COLO668 (cell line): ENCODE data around the gene POLA1.

Experiments used
- DNase-seq: peaks from one replicate; lab custom pipeline; 2025; ENCODE audit not compliant: unreplicated experiment; lab: John Stamatoyannopoulos, UW

The POLA1 gene

GRCh38 chrX:24684048-24684447, 9.7 kb upstream of the POLA1 start:
- DNase-seq, result no peak

DNA sequence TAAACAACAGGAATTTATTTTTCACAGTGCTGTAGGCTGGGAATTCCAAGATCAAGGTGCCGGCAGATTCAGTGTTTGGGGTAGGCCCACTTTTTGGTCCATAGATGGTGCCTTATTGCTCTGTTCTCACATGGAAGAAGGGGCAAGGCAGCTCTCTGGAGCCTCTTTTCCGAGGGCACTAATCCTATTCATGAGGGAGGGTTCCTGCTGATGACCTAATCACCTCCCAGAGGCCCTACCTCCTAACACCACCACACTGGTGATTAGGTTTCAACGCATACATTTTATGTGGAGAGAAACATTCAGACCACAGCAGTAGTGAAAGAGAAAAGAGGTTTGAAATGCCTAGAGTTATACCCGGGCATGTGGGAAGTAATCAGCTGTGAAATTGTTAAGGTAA, 1.4 kb upstream of the POLA1 start:
- no peak for DNase-seq

- no peak for DNase-seq
These were observed 1.1 kb downstream of the POLA1 start for GRCh38 chrX:24694825-24695224.

GRCh38 chrX:24696294-24696693, 2.6 kb downstream of the POLA1 start:
- no peak for DNase-seq

- DNase-seq, result no peak
These were observed 8.9 kb downstream of the POLA1 start for GRCh38 chrX:24702362-24703184.

GRCh38 chrX:24703185-24703494, 9.4 kb downstream of the POLA1 start:
- no peak for DNase-seq

GRCh38 chrX:24718771-24719170, 25.1 kb downstream of the POLA1 start:
- DNase-seq, result no peak

DNA sequence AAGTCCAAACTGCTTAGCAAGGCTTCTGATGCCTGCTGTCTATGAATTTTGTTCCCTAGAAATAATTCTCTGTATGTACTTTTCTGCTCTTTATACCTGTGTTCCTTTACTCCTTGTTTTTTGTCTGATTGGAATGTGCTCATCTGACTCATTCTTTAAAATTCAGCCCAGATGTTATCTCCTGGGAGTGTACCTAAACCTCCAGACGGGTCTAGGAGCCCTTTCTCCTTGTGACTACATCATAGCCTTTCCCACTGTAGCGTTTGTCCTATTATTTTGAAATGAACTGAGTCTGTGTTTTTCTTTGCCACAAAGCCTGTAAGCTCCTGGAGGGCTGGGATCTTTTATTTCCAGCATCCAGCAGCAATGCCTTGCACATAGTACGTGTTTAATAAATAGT, 26.3 kb downstream of the POLA1 start:
- DNase-seq, result no peak

DNA sequence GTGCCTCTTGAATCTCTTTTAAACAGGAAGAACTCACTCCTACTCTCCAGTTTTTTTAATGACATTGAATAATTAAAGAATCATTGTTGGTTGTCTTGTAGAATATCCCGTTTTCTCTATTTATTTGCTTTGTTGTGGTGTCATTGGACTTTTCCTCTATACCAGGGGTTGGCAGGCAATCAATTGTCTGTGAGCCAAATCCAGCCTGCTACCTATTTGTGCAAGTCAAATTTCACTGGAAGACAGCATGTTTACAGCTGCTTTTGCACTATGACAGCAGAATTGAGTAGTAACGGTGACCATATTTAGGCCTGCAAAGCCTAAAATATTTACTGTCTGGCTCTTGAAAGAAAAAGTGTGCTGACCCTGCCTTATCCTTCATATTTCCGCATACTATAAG, 34.8 kb downstream of the POLA1 start:
- DNase-seq, result no peak

- no peak for DNase-seq
These were observed 39.2 kb downstream of the POLA1 start for GRCh38 chrX:24732766-24733500.

DNA sequence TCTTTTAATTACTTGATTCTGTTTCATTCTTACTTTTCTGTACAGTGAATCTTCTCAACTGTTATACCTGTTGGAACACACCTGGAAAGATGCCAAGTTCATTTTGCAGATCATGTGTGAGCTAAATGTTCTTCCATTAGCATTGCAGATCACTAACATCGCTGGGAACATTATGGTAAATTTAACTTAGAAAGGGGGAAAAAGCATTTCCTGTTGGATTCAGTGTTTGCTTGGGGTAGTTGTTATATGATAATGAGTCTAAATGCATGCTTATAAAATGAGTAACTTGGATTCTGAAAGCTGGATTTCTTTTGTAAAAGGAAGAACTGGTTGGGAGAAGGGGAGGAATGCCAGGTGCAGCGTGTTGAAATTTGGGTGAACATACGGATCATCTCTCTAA, 47.6 kb downstream of the POLA1 start:
- no peak for DNase-seq

DNA sequence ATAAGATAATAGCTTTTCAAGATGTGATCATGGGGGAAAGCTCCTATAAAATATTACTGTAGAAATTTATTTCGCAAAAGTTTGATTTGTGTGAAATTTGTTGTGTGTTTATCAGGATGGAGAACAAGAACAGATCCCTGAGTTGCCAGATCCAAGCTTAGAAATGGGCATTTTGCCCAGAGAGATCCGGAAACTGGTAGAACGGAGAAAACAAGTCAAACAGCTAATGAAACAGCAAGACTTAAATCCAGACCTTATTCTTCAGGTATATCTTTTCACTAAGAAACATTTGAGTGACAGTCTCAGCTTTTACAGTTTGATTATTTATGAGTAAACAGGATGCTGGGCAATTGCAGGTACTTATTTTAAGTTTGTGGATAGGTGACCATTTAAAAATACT, 54.5 kb downstream of the POLA1 start:
- DNase-seq, result no peak

DNA sequence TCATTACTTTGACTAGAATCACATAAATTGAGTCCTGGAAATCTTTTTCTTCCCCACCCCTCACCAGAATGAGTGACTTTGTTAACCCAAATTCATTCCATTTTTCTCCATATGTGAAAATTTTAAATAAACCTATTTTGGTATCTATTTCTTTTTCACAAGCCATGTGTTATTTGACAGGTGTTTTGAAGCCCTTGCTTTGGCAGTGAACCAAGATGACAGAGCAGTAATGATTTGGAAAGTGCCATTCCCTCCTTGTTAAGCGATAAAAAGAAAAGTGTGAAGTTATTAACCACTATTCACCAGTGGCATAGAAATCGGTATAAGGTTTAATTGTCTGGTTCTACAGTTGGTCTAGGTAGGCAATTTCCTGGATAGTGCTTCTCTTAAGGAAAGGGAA, 66.1 kb downstream of the POLA1 start:
- no peak for DNase-seq

- no peak for DNase-seq
These were observed 66.8 kb downstream of the POLA1 start for GRCh38 chrX:24760363-24761000.

GRCh38 chrX:24761306-24761705, 67.6 kb downstream of the POLA1 start:
- DNase-seq, result no peak

DNA sequence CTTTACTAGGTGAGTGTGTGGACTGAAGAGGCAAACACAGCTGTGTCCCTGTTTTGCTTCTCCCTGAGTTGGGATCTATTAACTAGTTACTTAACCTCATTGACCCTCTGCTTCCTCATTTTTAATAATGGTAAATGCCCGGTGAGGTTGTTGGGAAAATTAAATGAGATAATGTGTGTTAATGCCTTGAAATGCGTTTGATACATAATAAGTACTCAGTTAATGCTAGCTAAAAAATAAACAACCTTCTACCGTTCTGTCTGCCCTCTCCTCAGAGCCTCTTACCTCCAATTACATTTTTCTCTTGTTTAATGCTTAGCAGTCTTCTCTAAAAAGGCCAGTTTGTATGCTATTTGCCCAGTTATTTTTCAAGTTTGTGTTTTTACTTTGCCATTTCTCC, 70.3 kb downstream of the POLA1 start:
- no peak for DNase-seq

- no peak for DNase-seq
These were observed 73.8 kb downstream of the POLA1 start for GRCh38 chrX:24767557-24767956.

- DNase-seq, result no peak
These were observed 74.8 kb downstream of the POLA1 start for GRCh38 chrX:24768556-24768955.

DNA sequence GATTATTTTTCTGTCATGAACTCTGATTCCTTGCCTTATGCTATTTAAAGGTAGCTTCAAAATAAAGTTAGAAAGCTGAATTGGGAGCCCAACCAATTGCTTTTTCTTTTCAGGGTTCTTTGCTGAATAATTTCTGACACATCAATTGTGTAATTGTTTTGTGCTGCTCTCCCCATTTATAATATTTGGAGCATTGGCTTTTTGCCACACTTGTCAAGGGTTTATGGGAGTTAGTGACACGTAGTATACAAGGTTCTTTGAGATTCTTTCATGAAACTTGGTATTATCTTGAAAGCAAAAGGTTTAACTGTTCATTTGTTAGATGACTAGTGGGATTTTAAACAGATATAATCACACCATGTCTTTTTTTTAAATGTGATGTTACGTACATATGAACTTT, 80.9 kb downstream of the POLA1 start:
- no peak for DNase-seq

GRCh38 chrX:24775891-24776290, 82.2 kb downstream of the POLA1 start:
- no peak for DNase-seq

DNA sequence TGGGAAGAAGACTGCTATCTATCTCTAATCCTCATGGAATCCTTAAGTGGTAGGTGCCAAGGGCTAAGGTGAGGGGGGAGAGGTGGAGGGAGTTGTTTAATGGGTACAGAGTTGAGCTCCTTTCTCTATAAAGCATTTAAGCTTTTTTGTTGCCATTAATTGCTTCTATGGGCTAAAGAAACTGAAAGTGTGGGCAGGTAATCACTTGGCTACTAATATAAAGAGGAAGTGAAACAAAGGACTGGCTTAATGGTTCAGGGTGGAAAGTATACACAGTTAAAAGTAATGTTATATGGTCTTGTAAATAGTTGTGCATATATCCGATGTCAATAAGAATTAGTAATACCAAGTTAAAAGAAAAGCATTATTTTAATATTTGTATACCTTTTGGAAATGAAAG, 83.9 kb downstream of the POLA1 start:
- no peak for DNase-seq

DNA sequence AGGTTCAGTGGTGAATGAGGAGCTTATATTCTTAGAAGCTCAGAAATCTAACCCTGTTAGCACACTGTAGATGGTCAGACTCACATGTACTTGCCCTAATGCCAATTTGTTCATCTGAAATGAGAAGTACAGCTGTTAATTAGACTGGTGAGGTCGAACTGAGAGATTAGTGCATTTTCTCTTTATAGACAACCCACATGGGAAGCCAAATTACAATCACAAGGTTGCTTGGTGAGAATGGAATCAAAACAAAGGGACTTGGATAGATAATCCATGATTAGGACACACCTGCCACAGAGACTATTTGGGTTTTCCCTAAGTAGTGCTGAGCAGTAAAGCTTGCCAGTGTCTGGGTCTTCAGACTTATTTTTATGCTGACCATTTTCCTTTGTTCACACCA, 88.3 kb downstream of the POLA1 start:
- DNase-seq, result no peak
